Neural cell (in vitro differentiated cells): ENCODE results near the gene RLN3.

ENCODE experiments used
- POLR2AphosphoS5 ChIP-seq: IDR thresholded peaks from 2 replicates; pipeline ENCODE4 v1.6.1; 2012
- REST ChIP-seq: IDR thresholded peaks from 2 replicates; pipeline ENCODE4 v1.6.1; 2012; ENCODE audit warnings: borderline replicate concordance
- SMC3 ChIP-seq: fragments of 450-650 bp; conservative IDR thresholded peaks from 2 replicates; pipeline ENCODE4 v1.6.1; 2014; ENCODE audit warnings: antibody characterized with exemption, mild to moderate bottlenecking, moderate library complexity; ENCODE audit not compliant: poor library complexity
- TAF1 ChIP-seq: IDR thresholded peaks from 2 replicates; pipeline ENCODE4 v1.6.1; 2012; ENCODE audit warnings: low read depth
- TF ChIP-seq, protein P1 (sequence below): fragments of 450-650 bp; IDR thresholded peaks from 2 replicates; pipeline ENCODE4 v1.5.1; 2014; ENCODE audit warnings: antibody characterized with exemption, mild to moderate bottlenecking, moderate library complexity; ENCODE audit not compliant: poor library complexity, severe bottlenecking

- no peak for TF ChIP-seq SMC3
- no peak for TF ChIP-seq TAF1
- TF ChIP-seq, protein P1, sequence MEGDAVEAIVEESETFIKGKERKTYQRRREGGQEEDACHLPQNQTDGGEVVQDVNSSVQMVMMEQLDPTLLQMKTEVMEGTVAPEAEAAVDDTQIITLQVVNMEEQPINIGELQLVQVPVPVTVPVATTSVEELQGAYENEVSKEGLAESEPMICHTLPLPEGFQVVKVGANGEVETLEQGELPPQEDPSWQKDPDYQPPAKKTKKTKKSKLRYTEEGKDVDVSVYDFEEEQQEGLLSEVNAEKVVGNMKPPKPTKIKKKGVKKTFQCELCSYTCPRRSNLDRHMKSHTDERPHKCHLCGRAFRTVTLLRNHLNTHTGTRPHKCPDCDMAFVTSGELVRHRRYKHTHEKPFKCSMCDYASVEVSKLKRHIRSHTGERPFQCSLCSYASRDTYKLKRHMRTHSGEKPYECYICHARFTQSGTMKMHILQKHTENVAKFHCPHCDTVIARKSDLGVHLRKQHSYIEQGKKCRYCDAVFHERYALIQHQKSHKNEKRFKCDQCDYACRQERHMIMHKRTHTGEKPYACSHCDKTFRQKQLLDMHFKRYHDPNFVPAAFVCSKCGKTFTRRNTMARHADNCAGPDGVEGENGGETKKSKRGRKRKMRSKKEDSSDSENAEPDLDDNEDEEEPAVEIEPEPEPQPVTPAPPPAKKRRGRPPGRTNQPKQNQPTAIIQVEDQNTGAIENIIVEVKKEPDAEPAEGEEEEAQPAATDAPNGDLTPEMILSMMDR, result no peak
- TF ChIP-seq REST, result no peak
- no peak for TF ChIP-seq POLR2AphosphoS5
Measured at GRCh38 chr19:14019100-14019499, 8.8 kb upstream of the RLN3 start.
